H54 (cell line): ENCODE data around the gene BRAT1.

Experiments
- DNase-seq: peaks from one replicate; pipeline ENCODE4 v3.0.0; 2011; ENCODE audit warnings: low spot score, mixed read lengths; ENCODE audit not compliant: insufficient read length
- FAIRE-seq: peaks from 3 replicates; lab custom pipeline; 2011; peaks lifted over from hg19 to GRCh38; lab: Jason Lieb, UNC
- POLR2A ChIP-seq: IDR thresholded peaks from 2 replicates; pipeline ENCODE4 v1.6.1; 2011; ENCODE audit warnings: low read depth, mild to moderate bottlenecking, low read length

BRAT1 gene

DNA sequence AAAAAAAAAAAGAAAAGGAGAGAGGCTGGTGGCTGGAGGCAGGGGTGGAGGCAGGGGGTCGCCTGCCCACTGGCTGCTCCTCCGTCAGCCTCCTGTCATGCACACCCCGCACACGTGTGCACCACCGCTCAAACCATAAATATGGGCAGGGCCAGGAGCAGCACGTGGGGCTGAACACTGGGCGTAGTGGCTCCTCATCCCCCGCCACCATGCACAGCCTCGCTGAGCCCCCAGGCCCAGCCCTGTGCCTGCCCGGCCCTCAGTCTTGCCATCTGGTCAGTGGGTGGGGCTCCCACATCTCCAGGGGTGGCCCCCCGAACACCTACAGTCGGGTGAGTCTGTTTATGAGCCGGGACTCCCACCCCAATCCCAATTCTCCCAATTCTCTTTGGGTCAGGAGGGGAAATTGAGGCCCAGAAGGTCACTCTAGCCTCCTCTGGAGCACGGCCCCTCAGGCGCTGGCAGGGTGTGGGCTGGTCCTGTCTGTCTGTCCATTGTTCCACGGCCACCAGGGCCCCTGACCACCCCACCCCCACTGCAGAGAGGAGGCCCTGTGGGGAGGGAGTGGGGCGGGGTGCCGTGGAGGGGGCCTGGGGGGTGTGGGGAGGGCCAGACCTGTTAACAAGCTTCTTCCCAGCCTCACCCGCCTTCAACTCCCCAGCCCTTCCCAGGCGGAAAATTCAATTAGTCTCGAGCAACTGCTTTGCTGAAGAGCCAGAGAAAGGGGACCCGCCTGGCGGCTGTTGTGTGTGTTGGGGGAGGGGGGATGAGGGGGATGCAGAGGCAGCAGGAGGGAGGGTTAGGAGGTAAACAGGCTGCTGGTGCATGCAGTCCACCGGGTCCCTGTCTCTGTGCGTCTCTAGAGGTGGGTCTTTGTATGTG lies 59.7 kb downstream of the BRAT1 start:
- no peak for DNase-seq
- no peak for TF ChIP-seq POLR2A
- no peak for FAIRE-seq

DNA sequence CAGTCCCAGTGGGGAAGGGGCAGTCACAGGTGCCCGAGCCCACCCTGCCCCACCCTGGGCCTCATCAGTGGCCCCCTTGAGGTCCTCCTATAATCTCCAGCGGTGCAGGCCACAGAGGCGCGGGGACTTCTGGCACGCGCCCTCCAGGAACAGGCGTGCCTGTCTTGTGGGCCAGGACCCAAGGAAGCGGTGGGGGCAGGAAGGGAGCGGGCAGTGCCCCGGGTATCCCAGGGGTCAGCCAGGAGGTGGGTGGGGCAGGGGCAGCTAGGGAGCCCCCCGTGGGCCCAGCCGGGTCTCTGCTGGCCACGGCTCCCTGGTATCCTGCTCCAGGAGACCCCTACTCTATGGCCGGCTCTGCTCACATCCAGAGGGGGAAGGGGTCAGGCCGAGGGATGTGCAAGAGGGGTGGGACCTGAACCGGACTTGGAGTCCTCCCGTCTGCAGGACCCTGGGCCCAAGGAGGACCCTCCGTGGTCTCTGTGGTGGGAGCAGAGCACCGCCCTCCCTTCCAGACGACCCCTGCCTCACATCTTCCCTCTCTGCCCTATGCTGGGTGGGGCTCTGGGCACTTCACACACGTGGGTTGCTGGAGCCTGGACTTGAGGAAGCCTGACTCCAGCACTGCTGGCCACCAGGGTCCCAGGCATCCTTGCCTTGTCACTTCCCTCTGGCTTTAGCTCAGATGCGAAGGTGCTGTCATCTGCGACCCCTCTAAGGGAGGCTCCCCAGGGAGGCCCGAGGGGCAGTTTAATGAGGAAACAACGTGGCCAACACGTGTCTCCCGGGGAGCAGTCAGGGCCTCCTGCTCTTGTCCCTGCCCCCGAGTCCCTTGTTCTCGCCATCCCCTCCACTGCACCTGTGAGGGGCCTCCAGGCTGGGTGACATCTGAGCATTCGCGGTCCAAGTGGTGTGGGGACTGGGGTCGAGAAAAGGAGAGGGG lies 60.9 kb downstream of the BRAT1 start:
- FAIRE-seq, result no peak
- no peak for TF ChIP-seq POLR2A
- no peak for DNase-seq

DNA sequence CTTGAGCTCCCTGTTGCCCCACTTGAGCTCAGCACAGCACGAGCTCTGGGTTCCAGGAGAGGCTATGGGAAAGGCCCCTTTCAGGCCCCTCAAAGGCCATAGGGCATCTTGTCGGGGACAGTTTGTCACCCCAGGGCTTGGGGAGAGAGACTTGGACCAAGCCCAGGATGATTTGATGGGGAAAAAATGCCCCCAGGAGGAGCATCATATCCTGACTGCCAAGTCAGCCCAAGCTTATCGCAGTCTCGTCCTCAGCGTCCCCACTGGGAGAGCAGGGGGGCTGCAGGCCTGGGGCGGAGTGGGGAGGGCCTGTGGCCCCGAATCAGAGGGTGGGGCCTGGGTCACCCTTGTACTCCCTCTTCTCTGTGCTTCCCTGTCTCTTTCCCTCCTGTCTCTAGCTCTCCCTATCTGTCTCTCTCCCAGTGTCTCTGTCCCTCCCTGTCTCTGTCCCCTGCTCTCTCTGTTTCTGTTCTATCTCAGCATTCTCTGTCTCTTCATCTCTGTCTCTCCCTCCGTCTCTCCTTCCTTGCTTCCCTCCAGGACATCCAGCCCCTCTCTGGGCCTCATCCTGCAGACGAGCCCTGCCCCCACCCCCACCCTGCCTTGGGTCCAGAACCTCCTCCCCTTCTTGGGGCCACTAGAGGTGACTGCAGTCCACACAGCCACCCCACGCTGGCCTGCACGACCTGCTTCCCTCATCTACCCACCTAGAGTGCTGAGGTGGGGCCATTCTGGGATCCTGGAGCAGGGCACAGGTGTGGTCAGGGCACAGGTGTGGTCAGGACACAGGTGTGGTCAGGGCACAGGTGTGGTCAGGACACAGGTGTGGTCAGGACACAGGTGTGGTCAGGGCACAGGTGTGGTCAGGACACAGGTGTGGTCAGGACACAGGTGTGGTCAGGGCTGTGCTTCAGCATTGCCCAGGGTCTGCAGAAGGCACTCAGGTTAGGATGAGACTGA lies 61.8 kb downstream of the BRAT1 start:
- FAIRE-seq, result no peak
- no peak for DNase-seq
- TF ChIP-seq POLR2A, result no peak

DNA sequence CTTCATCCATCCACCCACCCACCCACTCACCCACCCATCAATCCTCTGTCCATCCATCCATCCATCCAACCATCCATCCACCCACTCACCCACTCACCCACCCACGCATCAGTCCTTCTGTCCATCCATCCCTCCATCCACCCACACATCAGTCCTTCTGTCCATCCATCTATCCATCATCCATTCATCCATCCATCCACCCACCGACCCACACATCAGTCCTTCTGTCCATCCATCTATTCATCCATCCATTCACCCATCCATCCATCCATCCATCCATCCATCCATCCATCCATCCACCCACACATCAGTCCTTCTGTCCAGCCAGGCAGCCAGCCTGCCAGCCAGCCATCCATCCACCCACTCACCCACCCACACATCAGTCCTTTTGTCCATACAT lies 63.3 kb downstream of the BRAT1 start:
- no peak for TF ChIP-seq POLR2A
- FAIRE-seq (no peak), DNase-seq (no peak)

DNA sequence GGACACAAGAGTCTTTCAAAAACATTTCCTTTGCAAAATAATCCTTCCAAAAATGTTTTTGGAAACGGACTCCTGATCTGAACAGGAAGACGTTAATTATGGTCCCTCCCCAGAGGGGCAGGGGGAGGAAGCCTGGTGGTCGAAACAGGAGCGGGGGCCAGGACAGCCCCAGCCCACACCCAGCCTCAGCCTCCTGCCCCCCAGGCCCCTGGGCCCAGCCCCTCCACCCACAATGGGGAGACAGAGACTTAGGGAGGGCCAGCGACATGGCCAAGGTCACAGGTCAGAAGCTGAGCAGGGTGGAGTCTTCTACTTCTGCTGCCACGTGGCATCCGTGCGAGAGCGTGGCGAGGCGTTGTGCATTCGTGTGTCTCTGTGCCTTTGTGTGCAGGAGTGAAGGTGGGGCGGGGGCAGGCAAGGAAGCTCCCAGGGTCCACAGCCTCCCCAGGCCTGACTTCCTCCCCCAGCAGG lies 65.1 kb downstream of the BRAT1 start:
- no peak for DNase-seq
- no peak for FAIRE-seq
- no peak for TF ChIP-seq POLR2A

DNA sequence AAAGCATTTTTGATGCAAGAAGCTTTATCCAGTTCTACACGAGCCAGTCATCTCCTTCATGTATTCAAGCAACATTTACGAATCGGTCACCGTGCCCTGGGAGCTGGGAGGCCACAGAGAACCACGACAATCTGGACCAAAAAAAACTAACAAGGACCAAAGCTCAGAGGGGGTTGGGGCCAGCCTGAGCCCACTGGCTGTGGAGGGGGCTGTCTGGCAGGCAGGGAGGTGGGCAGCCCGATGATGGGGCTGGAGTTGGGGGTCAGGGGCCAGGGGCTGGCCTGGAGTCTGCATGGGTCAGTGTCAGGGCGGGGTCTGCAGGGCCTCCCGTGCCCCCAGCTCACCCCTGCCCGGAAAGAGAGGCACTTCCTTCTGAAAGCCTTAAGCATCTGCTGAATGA lies 66.6 kb downstream of the BRAT1 start:
- FAIRE-seq (no peak), DNase-seq (no peak)
- no peak for TF ChIP-seq POLR2A

DNA sequence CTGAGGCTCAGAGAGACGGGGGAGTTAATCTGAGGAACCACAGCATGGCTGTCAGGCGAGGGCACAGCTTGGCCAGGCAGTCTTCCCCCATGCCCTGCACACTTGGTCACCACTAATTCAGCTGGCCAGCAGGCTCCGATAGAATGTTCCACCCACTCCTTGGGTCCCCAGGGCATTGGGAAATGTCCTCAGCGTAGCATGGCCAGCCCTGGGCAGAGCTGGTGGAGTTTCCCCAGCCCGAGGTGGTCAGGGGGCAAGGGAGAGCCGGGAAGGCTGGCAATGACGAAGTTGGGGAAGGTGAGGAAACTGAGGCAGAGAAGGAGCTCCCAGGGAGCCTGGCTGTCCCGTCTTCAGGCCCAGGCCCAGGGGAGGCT lies 67.1 kb downstream of the BRAT1 start:
- FAIRE-seq (no peak), DNase-seq (no peak)
- no peak for TF ChIP-seq POLR2A
